Measurements from ENCODE around the gene MORC2. TPM values are rescaled to one million over a fixed set of nuclear protein-coding genes. Genes with fewer than 3 reads are reported as not detected.

Gene MORC2
- total RNA-seq, 1 experiment from 2014 or later, result 36.1 TPM

- no TSS peak for BruUV-seq (replicated peaks)
- peaks cover 95% of the 10 kb centered on the region for H3K36me3 Mint-ChIP-seq (ENCODE audit: insufficient read depth, unreplicated experiment)
Measured at GRCh38 chr22:30933457-30933856, 35.1 kb downstream of the MORC2 start.

DNA sequence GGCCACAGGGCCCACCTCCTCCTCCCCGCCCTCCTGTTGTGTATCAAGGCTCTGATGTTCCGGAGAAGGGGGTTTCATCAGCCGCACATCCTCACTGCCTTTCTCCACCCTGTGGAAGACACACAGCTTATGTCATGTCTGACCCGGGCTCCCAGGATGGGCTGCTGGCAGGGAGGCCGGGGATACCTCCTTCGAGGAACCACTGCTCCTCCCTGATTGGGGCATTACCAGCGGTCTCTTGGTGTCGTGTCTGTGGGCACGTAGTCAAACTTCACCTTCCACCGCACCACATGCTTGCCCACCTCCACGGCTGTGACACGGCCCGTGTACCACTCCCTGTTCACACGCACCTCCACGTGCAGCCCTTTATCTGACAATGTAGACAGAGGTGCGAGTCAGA, 35.9 kb downstream of the MORC2 start:
- Mint-ChIP-seq H3K9me3 (ENCODE audit: unreplicated experiment) (no peaks in the 10 kb centered on the region), H3K4me1 (ENCODE audit: insufficient read depth, unreplicated experiment) (no peaks in the 10 kb centered on the region), H3K27ac (ENCODE audit: low read depth, unreplicated experiment) (no peak overlapping the region), H3K4me3 (ENCODE audit: unreplicated experiment) (no peak overlapping the region), H3K36me3 (ENCODE audit: insufficient read depth, unreplicated experiment) (peaks cover 95% of the 10 kb centered on the region), H3K27me3 (ENCODE audit: insufficient read depth, unreplicated experiment) (no peaks in the 10 kb centered on the region)
- POLR2A ChIA-PET, result interaction anchor here (1.5 kb wide), 1 partner anchor 13 kb away, joined by 3 read pairs; no protein-coding TSS in a partner anchor
- no peak for DNase-seq (ENCODE audit: unreplicated experiment)
- CTCF ChIA-PET, result interaction anchor here (0.8 to 2.0 kb wide), 6 partner anchors 8 to 152 kb away, joined by 3 to 12 read pairs (median 4); no protein-coding TSS in a partner anchor
- TF ChIP-seq CTCF (IDR thresholded peaks at IDR 0.05; ENCODE audit: unreplicated experiment), result no peak
- no TSS peak for BruUV-seq (replicated peaks)
- intact Hi-C loops (cut with micrococcal nuclease), result no loop called here

More at GRCh38 chr22:30933457-30933856, 35.1 kb downstream of the MORC2 start:
- DNase-seq (ENCODE audit: unreplicated experiment), result no peak
- intact Hi-C loops (cut with micrococcal nuclease), result no loop called here
- no peak overlapping the region for H3K4me3 Mint-ChIP-seq (ENCODE audit: unreplicated experiment)
- TF ChIP-seq CTCF (IDR thresholded peaks at IDR 0.05; ENCODE audit: unreplicated experiment), result no peak
- H3K27me3 Mint-ChIP-seq (ENCODE audit: insufficient read depth, unreplicated experiment), result no peaks in the 10 kb centered on the region
- no peak overlapping the region for H3K27ac Mint-ChIP-seq (ENCODE audit: low read depth, unreplicated experiment)
- POLR2A ChIA-PET, result no interaction called here
- CTCF ChIA-PET, result interaction anchor here (1.7 to 2.0 kb wide), 2 partner anchors 12 to 14 kb away, joined by 5 to 6 read pairs; no protein-coding TSS in a partner anchor
- H3K9me3 Mint-ChIP-seq (ENCODE audit: unreplicated experiment), result no peaks in the 10 kb centered on the region
- H3K4me1 Mint-ChIP-seq (ENCODE audit: insufficient read depth, unreplicated experiment), result no peaks in the 10 kb centered on the region

- DNase-seq (ENCODE audit: unreplicated experiment), result no peak
- intact Hi-C loops (cut with micrococcal nuclease), result no loop called here
- BruUV-seq (replicated peaks), result no TSS peak
- Mint-ChIP-seq H3K36me3 (ENCODE audit: insufficient read depth, unreplicated experiment) (peaks cover 96% of the 10 kb centered on the region), H3K27ac (ENCODE audit: low read depth, unreplicated experiment) (no peak overlapping the region), H3K4me3 (ENCODE audit: unreplicated experiment) (no peak overlapping the region), H3K27me3 (ENCODE audit: insufficient read depth, unreplicated experiment) (no peaks in the 10 kb centered on the region), H3K4me1 (ENCODE audit: insufficient read depth, unreplicated experiment) (no peaks in the 10 kb centered on the region), H3K9me3 (ENCODE audit: unreplicated experiment) (no peaks in the 10 kb centered on the region)
- CTCF ChIA-PET, result interaction anchor here (0.8 to 1.9 kb wide), 5 partner anchors 9 to 297 kb away, joined by 3 to 12 read pairs (median 4); no protein-coding TSS in a partner anchor
- POLR2A ChIA-PET, result interaction anchor here (1.5 kb wide), 2 partner anchors 11 to 14 kb away, joined by 3 to 4 read pairs; no protein-coding TSS in a partner anchor
- no peak for TF ChIP-seq CTCF (IDR thresholded peaks at IDR 0.05; ENCODE audit: unreplicated experiment)
Measured at GRCh38 chr22:30931541-30932300, 36.9 kb downstream of the MORC2 start.

DNA sequence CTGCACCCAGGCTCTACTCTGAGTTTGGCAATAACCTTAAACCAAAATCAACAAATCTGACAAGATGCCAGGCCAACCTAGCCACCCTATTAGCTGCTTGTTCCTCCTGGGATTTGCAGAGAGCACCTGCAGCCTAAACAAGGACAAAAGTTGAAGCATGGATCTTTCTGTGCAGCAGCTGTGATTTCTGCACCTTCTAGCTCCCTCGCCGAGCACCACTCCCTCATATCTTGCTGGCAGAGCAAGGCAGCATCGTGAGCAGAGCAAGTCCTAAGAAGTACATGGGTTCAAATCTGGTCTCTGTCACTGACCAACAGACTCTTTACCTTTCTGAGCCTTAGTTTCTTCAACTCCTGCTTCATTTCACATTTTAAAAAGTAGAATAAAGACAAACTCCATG, 38.3 kb downstream of the MORC2 start:
- intact Hi-C loops (cut with micrococcal nuclease), result no loop called here

More for the DNA sequence above, 38.3 kb downstream of the MORC2 start:
- ChIA-PET CTCF (interaction anchor here (1.1 to 1.5 kb wide), 3 partner anchors 10 to 295 kb away, joined by 3 to 5 read pairs (median 3); no protein-coding TSS in a partner anchor), POLR2A (interaction anchor here (1.5 kb wide), 1 partner anchor 10 kb away, joined by 4 read pairs; no protein-coding TSS in a partner anchor)
- Mint-ChIP-seq H3K4me3 (ENCODE audit: unreplicated experiment) (no peak overlapping the region), H3K4me1 (ENCODE audit: insufficient read depth, unreplicated experiment) (no peaks in the 10 kb centered on the region), H3K9me3 (ENCODE audit: unreplicated experiment) (no peaks in the 10 kb centered on the region), H3K27ac (ENCODE audit: low read depth, unreplicated experiment) (no peak overlapping the region), H3K27me3 (ENCODE audit: insufficient read depth, unreplicated experiment) (no peaks in the 10 kb centered on the region), H3K36me3 (ENCODE audit: insufficient read depth, unreplicated experiment) (peaks cover 95% of the 10 kb centered on the region)
- TF ChIP-seq CTCF (IDR thresholded peaks at IDR 0.05; ENCODE audit: unreplicated experiment), result no peak
- no peak for DNase-seq (ENCODE audit: unreplicated experiment)
- BruUV-seq (replicated peaks), result no TSS peak
